ENCODE data around the gene MAP3K1.
A peak's percentile ranks its signal among the peaks of the same experiment; 100 is the strongest.

MAP3K1 gene

DNA sequence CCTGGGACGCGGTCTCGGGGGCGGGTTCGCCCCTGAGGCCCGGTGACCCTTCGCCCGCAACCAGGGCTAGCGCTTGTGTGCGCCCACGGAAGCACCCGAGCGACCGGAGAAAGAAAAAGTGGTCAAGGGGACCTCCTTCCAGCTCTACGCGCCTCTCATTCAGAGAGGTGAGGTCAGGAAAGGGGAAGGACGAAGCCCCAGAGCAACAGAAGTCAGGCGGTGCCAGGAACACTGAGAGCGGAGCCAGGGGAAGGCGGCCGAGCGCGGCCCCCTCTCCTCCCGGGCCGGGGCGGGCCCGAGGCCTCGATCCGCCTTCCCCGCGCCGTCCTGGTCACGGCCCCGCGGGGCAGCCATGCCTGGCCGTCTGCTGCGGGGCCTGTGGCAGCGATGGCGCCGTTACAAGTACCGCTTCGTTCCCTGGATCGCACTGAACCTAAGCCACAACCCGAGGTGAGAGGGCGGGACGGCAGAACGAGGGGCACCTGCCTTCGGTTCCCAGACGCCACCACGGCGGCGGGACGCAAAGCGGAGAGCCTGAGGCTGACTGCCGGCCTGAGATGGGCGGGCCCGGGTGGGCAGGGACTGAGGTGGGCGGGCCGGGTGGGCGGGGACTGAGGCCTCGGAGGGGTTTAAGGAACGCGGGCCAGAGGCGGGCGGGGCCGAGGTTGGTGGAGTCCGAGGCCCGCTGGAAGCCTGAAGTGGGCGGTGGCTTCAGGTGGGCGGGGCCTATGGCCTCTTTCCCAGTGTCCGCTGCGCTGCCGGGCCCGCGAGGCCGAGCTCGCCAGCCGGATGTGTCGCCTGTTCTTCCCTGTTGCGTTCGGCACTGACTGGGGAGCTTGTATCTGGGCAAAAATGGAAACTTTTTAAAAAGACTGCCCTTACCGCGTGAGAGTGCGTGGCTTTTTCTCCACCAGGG lies 94.2 kb downstream of the MAP3K1 start, which contains the start of gene SETD9:
Gene SETD9 (plus strand): TSS at position 303 of the 916 bp plus-strand sequence. CDS start 50 bp downstream, at position 353.
- peak within 1 kb of the TSS; percentile 87 for H3K27ac ChIP-seq
- TF ChIP-seq, protein P1, sequence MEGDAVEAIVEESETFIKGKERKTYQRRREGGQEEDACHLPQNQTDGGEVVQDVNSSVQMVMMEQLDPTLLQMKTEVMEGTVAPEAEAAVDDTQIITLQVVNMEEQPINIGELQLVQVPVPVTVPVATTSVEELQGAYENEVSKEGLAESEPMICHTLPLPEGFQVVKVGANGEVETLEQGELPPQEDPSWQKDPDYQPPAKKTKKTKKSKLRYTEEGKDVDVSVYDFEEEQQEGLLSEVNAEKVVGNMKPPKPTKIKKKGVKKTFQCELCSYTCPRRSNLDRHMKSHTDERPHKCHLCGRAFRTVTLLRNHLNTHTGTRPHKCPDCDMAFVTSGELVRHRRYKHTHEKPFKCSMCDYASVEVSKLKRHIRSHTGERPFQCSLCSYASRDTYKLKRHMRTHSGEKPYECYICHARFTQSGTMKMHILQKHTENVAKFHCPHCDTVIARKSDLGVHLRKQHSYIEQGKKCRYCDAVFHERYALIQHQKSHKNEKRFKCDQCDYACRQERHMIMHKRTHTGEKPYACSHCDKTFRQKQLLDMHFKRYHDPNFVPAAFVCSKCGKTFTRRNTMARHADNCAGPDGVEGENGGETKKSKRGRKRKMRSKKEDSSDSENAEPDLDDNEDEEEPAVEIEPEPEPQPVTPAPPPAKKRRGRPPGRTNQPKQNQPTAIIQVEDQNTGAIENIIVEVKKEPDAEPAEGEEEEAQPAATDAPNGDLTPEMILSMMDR (IDR thresholded peaks at IDR 0.05) = no peak
- TF ChIP-seq ZFX (IDR thresholded peaks at IDR 0.05; ENCODE audit: borderline replicate concordance) = no peak

DNA sequence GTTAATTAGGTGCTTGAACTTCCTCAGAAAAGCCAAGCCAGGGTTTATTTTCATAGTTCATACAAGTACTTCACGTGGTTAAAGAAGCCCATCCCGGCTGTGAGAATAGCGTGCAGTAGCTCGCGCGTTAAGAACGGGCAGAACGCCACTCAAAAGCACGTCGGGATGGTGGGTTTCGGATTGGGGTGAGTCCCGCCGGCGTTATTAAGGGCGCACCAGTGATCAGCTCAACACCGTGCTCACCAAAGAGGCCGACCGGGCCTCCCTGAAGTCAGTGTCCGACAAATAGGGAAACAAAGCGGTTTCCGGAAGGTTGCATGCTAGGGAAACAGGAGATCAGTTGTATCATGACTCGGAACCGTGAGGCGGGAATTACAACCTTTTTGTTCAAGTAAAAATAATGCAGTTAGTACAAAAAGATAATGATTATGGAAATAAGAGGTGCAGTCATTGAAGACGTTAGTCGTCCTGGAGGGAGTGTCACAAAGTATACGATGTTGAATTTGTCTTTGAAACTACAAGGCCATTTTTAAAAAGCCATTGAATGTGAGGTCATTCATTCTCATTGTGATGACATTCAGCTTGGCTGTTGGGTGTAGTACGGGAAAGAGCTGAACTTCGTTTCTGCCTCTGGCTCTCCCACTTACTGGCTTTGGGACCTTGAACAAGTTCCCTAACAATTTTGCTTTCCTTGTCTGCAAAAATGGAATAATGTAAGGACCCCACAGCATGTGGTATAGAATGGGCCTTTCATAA lies 95.0 kb downstream of the MAP3K1 start:
- peak overlapping the region; percentile 87 for H3K27ac ChIP-seq
- TF ChIP-seq ZFX (IDR thresholded peaks at IDR 0.05; ENCODE audit: borderline replicate concordance) = no peak
- TF ChIP-seq, protein P1 (IDR thresholded peaks at IDR 0.05) = no peak

DNA sequence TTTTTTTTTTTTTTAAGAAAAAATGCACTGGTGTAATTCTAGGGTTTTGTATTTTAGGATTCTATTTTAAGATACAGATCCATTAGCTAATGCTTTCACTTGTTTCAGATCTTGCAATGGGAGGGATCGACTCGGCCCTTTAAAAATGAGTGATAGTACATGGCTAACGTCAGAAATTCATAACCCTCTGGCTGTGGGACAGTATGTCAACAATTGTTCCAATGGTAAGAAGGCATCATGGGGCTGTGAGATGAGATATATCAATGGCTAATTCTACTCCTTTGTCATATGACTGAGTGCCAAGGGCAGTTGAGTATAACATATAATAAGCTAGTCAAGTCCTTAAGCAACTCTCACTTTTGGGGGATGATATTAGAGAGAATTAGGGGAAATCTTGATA lies 98.4 kb downstream of the MAP3K1 start:
- TF ChIP-seq, protein P1 (IDR thresholded peaks at IDR 0.05) = no peak
- no peak for TF ChIP-seq ZFX (IDR thresholded peaks at IDR 0.05; ENCODE audit: borderline replicate concordance)
- no peak overlapping the region for H3K27ac ChIP-seq

GRCh38 chr5:56914678-56915077 lies 99.3 kb downstream of the MAP3K1 start:
- no peak for TF ChIP-seq ZFX (IDR thresholded peaks at IDR 0.05; ENCODE audit: borderline replicate concordance)
- TF ChIP-seq, protein P1 (IDR thresholded peaks at IDR 0.05) = no peak
- H3K27ac ChIP-seq = no peak overlapping the region

DNA sequence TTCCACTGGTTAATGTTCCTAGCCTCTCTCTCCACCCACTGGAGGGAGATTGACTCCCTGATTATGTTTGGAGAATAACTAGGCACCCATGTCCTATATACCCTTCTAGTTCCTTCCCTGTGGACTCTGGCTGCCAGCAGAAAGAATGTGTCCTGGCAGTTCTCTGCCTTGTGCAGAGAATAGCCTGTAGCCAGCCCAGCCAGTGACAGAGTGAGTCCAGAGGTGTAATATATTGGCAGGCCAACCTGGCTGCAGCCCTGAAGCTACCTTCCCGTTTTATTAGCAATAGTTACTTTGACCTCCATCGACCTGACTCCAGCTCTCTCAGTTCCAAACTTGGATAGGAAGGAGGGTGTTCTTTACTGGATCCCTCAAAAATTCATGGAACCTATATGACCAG lies 102.2 kb downstream of the MAP3K1 start:
- TF ChIP-seq, protein P1 (IDR thresholded peaks at IDR 0.05) = no peak
- TF ChIP-seq ZFX (IDR thresholded peaks at IDR 0.05; ENCODE audit: borderline replicate concordance) = no peak
- no peak overlapping the region for H3K27ac ChIP-seq

DNA sequence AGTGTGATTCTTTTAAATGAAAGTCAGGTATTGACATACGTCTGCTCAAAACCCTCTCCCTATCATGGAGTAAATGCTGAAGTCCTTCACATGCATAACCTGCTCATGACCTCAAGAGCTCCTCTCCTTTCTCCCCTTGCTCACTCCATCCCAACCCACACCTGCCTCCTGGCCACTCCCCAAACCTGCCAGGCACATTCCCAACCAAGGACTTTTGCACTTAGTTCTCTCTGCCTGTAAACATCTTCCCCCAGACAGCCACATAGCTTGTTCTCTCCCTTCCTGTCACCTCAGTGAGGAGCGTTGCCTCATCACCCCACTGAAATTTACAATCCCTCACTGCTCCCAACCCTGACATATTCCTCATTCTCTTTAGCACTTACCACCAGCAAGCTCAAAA lies 102.7 kb downstream of the MAP3K1 start:
- H3K27ac ChIP-seq = no peak overlapping the region
- TF ChIP-seq, protein P1 (IDR thresholded peaks at IDR 0.05) = no peak
- TF ChIP-seq ZFX (IDR thresholded peaks at IDR 0.05; ENCODE audit: borderline replicate concordance) = no peak
